GM21717 (cell line): Measurements from ENCODE around the gene UCHL1.
"Not testable (repeated sequence)": the region's sequence is repeated elsewhere in the genome, so short reads cannot be mapped to it uniquely, and the experiment has no call there.

Experiments used
- ATAC-seq: cut with Tn5 transposase; IDR thresholded peaks from one replicate; pipeline ENCODE4 v1.9.1; 2021; ENCODE audit warnings: mild to moderate bottlenecking, moderate library complexity; ENCODE audit not compliant: unreplicated experiment

Gene UCHL1

GRCh38 chr4:41236032-41236431 is 20.7 kb upstream of the UCHL1 start:
- ATAC-seq, result no peak

GRCh38 chr4:41236508-41236907 is 20.2 kb upstream of the UCHL1 start:
- no peak for ATAC-seq

GRCh38 chr4:41241919-41242318 is 14.8 kb upstream of the UCHL1 start:
- no peak for ATAC-seq

- ATAC-seq, result no peak
Measured at GRCh38 chr4:41245983-41246382, 10.7 kb upstream of the UCHL1 start.

GRCh38 chr4:41256131-41256739 is 493 bp upstream of the UCHL1 start:
- no peak for ATAC-seq

GRCh38 chr4:41257257-41257901 is 651 bp downstream of the UCHL1 start:
- no peak for ATAC-seq

- no peak for ATAC-seq
Measured at GRCh38 chr4:41257906-41258305, 1.2 kb downstream of the UCHL1 start.

- no peak for ATAC-seq
Measured at GRCh38 chr4:41258783-41259182, 2.1 kb downstream of the UCHL1 start.

GRCh38 chr4:41260116-41260733 is 3.5 kb downstream of the UCHL1 start:
- ATAC-seq, result no peak

GRCh38 chr4:41262198-41262597 is 5.5 kb downstream of the UCHL1 start:
- ATAC-seq, result no peak

- no peak for ATAC-seq
Measured at GRCh38 chr4:41264212-41264611, 7.5 kb downstream of the UCHL1 start.

GRCh38 chr4:41267997-41268396 is 11.3 kb downstream of the UCHL1 start:
- no peak for ATAC-seq

GRCh38 chr4:41268721-41269517 is 12.2 kb downstream of the UCHL1 start:
- no peak for ATAC-seq

GRCh38 chr4:41269682-41270081 is 13.0 kb downstream of the UCHL1 start:
- no peak for ATAC-seq

GRCh38 chr4:41275931-41276330 is 19.2 kb downstream of the UCHL1 start:
- ATAC-seq, result not testable (repeated sequence)

GRCh38 chr4:41280010-41280409 is 23.3 kb downstream of the UCHL1 start:
- no peak for ATAC-seq

GRCh38 chr4:41281038-41281634 is 24.4 kb downstream of the UCHL1 start:
- peak; percentile 89 for ATAC-seq

- ATAC-seq, result no peak
Measured at GRCh38 chr4:41282366-41282765, 25.6 kb downstream of the UCHL1 start.

- no peak for ATAC-seq
Measured at GRCh38 chr4:41285202-41285863, 28.6 kb downstream of the UCHL1 start.

GRCh38 chr4:41285864-41286235 is 29.1 kb downstream of the UCHL1 start:
- ATAC-seq, result no peak

GRCh38 chr4:41287005-41287404 is 30.3 kb downstream of the UCHL1 start:
- no peak for ATAC-seq
